ENCODE results near the gene AGAP1. TPM values are rescaled to one million over a fixed set of nuclear protein-coding genes. Genes with fewer than 3 reads are reported as not detected.
A peak's percentile ranks its signal among the peaks of the same experiment; 100 is the strongest.

Gene AGAP1
- total and polyA plus RNA-seq, 2 donors from 2014 or later: 8.1 to 44.5 TPM

DNA sequence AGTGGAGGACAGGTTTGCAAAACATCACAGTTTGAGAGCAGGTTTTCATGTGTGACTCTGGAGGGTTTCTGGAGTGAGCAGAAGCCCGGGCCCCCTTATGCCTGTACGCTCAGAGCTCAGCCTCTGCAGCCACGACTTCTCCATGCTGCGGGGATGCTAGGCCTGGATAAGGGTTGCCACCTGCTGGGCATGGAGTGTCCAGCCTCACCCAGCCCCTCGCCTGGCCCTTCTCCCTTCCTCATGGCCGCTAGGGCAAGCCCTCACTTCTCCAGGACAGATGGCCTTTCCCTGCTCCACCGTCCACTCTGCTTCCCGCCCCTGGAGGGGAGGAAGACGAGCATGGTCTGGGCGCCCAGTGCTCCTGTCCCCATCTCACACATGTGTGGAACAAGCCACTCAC is 355.6 kb downstream of the AGAP1 start:
- H3K9me3 ChIP-seq (ENCODE audit: control insufficient read depth in 2 of 3, insufficient read depth in 1 of 3, low read length in 3 of 3): no peaks in the 10 kb centered on the region
- TF ChIP-seq, protein P1, sequence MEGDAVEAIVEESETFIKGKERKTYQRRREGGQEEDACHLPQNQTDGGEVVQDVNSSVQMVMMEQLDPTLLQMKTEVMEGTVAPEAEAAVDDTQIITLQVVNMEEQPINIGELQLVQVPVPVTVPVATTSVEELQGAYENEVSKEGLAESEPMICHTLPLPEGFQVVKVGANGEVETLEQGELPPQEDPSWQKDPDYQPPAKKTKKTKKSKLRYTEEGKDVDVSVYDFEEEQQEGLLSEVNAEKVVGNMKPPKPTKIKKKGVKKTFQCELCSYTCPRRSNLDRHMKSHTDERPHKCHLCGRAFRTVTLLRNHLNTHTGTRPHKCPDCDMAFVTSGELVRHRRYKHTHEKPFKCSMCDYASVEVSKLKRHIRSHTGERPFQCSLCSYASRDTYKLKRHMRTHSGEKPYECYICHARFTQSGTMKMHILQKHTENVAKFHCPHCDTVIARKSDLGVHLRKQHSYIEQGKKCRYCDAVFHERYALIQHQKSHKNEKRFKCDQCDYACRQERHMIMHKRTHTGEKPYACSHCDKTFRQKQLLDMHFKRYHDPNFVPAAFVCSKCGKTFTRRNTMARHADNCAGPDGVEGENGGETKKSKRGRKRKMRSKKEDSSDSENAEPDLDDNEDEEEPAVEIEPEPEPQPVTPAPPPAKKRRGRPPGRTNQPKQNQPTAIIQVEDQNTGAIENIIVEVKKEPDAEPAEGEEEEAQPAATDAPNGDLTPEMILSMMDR (IDR thresholded peaks at IDR 0.05; ENCODE audit: borderline replicate concordance, extremely low read depth, insufficient read depth): no peak
- no peak overlapping the region for H3K4me3 ChIP-seq (ENCODE audit: low read length in 3 of 3)
- H3K4me1 ChIP-seq (ENCODE audit: control insufficient read depth in 2 of 3, insufficient read depth in 2 of 3, low read depth in 1 of 3, low read length in 3 of 3): no peaks in the 10 kb centered on the region
- H3K27me3 ChIP-seq (ENCODE audit: control insufficient read depth, insufficient read depth, low read length): no peaks in the 10 kb centered on the region
- intact Hi-C loops (cut with DNase I): no loop called here
- no peaks in the 10 kb centered on the region for H3K36me3 ChIP-seq (ENCODE audit: control insufficient read depth in 2 of 3, insufficient read depth in 3 of 3, low read length in 3 of 3)
- FAIRE-seq: no peak
- H3K9ac ChIP-seq (ENCODE audit: low read length in 3 of 3): no peak overlapping the region
- no peak for DNase-seq
- H3K27ac ChIP-seq (ENCODE audit: low read depth in 2 of 2, low read length in 2 of 2): no peak overlapping the region

DNA sequence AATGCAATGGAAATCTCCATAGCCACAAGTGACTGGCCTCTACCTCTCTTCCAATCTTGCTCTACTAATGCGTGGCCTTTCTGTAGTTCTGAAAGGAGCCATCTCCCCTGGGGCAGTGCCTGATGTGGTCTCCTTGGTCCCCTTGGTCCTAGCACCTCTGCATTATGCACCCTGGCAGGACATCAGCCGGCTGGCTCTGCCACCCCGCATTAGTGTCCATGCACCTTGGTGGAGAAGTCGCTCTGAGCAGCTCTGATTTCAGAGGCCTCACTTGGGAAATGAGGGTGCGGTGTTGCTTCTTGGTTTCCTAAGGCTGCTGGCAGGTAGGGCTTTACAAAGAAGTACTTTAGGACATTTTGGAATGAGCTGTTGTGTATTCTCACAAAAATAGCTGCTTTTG is 356.4 kb downstream of the AGAP1 start:
- intact Hi-C loops (cut with DNase I): no loop called here
- no peak overlapping the region for H3K9ac ChIP-seq (ENCODE audit: low read length in 3 of 3)
- no peak overlapping the region for H3K27ac ChIP-seq (ENCODE audit: low read depth in 2 of 2, low read length in 2 of 2)
- FAIRE-seq (no peak), DNase-seq (no peak)
- H3K27me3 ChIP-seq (ENCODE audit: control insufficient read depth, insufficient read depth, low read length): no peaks in the 10 kb centered on the region
- TF ChIP-seq, protein P1 (IDR thresholded peaks at IDR 0.05; ENCODE audit: borderline replicate concordance, extremely low read depth, insufficient read depth): no peak
- no peaks in the 10 kb centered on the region for H3K36me3 ChIP-seq (ENCODE audit: control insufficient read depth in 2 of 3, insufficient read depth in 3 of 3, low read length in 3 of 3)
- H3K4me1 ChIP-seq (ENCODE audit: control insufficient read depth in 2 of 3, insufficient read depth in 2 of 3, low read depth in 1 of 3, low read length in 3 of 3): no peaks in the 10 kb centered on the region
- H3K9me3 ChIP-seq (ENCODE audit: control insufficient read depth in 2 of 3, insufficient read depth in 1 of 3, low read length in 3 of 3): no peaks in the 10 kb centered on the region
- H3K4me3 ChIP-seq (ENCODE audit: low read length in 3 of 3): no peak overlapping the region

DNA sequence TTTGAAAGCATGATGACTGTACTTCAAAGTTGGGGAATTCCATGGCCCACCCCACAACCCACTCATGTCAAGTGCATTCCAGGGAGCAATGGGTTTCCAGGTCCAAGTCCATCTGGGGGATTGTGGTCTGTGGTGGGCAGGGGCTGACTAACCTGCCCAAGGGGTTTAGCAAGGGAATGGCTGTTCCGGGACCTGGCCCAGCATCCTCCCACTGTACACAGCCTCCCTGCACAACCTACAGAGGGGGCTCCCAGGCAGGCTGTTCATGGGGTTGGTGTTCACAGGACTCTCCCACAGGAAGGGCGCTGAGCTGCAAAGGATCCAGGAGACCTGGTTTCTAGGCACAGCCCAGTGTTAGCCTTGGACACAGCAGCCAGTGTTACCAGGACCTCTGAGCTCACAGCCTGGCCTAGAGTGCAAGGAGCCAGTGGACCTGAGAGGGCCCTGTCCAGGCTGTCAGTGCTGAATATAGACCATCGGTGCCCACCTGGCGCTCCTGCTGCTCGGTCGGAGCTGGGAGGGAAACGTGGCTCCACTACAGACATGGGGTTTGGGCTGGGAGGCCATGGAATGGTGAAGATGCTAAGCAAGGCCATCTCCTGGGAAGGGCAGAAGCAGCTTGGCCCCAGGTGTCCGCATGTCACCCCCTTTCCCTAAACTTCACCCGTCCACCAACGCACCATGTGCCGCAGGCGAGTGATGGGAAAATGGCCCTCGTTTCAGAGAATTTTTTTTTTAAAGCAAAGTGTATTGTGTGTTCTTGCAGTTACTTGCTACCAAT is 357.1 kb downstream of the AGAP1 start:
- Histone ChIP-seq H3K4me3 (ENCODE audit: low read length in 3 of 3) (no peak overlapping the region), H3K27me3 (ENCODE audit: control insufficient read depth, insufficient read depth, low read length) (no peaks in the 10 kb centered on the region), H3K9me3 (ENCODE audit: control insufficient read depth in 2 of 3, insufficient read depth in 1 of 3, low read length in 3 of 3) (no peaks in the 10 kb centered on the region), H3K27ac (ENCODE audit: low read depth in 2 of 2, low read length in 2 of 2) (no peak overlapping the region), H3K36me3 (ENCODE audit: control insufficient read depth in 2 of 3, insufficient read depth in 3 of 3, low read length in 3 of 3) (no peaks in the 10 kb centered on the region), H3K4me1 (ENCODE audit: control insufficient read depth in 2 of 3, insufficient read depth in 2 of 3, low read depth in 1 of 3, low read length in 3 of 3) (no peaks in the 10 kb centered on the region), H3K9ac (ENCODE audit: low read length in 3 of 3) (no peak overlapping the region)
- DNase-seq (peak in 3 of 5 donors; percentile 29 to 46 (median 35)), FAIRE-seq (no peak)
- intact Hi-C loops (cut with DNase I): no loop called here
- TF ChIP-seq, protein P1 (IDR thresholded peaks at IDR 0.05; ENCODE audit: borderline replicate concordance, extremely low read depth, insufficient read depth): no peak

Data from kidney (tissue), 14 donors.